ENCODE measurements around the gene KLHDC3.

DNA sequence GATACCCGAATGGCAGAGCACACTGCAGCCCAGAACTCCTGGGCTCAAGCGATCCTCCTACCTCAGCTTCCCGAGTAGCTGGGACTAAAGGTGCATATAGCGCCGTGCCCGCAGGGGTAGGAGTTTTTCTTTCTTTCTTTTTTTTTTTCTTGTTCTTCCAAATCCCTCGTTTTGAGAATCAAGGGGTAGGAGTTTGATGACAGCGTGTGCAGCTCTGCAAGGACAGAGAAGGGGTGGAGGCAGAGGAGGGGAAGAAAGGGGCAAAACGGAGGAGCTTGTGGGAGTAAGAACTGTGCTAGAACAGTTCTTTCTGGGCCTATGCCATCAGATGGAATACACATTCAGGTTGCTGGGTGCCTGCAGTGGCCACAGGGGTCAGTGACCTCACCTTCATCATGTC is 22.7 kb downstream of the KLHDC3 start:
- TF ChIP-seq, protein P1, sequence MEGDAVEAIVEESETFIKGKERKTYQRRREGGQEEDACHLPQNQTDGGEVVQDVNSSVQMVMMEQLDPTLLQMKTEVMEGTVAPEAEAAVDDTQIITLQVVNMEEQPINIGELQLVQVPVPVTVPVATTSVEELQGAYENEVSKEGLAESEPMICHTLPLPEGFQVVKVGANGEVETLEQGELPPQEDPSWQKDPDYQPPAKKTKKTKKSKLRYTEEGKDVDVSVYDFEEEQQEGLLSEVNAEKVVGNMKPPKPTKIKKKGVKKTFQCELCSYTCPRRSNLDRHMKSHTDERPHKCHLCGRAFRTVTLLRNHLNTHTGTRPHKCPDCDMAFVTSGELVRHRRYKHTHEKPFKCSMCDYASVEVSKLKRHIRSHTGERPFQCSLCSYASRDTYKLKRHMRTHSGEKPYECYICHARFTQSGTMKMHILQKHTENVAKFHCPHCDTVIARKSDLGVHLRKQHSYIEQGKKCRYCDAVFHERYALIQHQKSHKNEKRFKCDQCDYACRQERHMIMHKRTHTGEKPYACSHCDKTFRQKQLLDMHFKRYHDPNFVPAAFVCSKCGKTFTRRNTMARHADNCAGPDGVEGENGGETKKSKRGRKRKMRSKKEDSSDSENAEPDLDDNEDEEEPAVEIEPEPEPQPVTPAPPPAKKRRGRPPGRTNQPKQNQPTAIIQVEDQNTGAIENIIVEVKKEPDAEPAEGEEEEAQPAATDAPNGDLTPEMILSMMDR (IDR thresholded peaks at IDR 0.05 in 4 of 5, conservative IDR thresholded peaks at IDR 0.05 in 1 of 5) = no peak
- TF ChIP-seq POLR2A (IDR thresholded peaks at IDR 0.05) = no peak

Measured in gastrocnemius medialis (tissue), 4 donors.